Stomach (tissue), 4 donors: ENCODE results near the gene TNFRSF8.

Experiments
- EP300 ChIP-seq: sonication (generic); formaldehyde crosslinking; IDR thresholded peaks from one replicate; pipeline ENCODE4 v1.6.1; 2017; ENCODE audit warnings: antibody characterized with exemption
- POLR2A ChIP-seq, 4 donors: fragments of 450-650 bp; IDR thresholded peaks; one replicate each; pipeline ENCODE4 v1.6.1; 2016; ENCODE audit warnings: antibody characterized with exemption in 4 of 4, control low read depth in 2 of 4, mild to moderate bottlenecking in 1 of 4, moderate library complexity in 1 of 4
- POLR2AphosphoS5 ChIP-seq, 3 donors: sonication (generic); formaldehyde crosslinking; IDR thresholded peaks; one replicate each; pipeline ENCODE4 v1.6.1; 2016; ENCODE audit warnings: antibody characterized with exemption in 3 of 3
- TF ChIP-seq, protein P1 (sequence below), 7 experiments: fragments of 450-650 bp in 4 of 7; fragments of 200-600 bp in 3 of 7; sonication (generic) in 3 of 7; IDR thresholded peaks; one replicate each; pipeline ENCODE4 v1.5.1; 2016 to 2019; ENCODE audit warnings: antibody characterized with exemption in 7 of 7, control low read depth in 2 of 7, mild to moderate bottlenecking in 1 of 7

GRCh38 chr1:12180903-12181302 is 117.8 kb downstream of the TNFRSF8 start:
- TF ChIP-seq, protein P1, sequence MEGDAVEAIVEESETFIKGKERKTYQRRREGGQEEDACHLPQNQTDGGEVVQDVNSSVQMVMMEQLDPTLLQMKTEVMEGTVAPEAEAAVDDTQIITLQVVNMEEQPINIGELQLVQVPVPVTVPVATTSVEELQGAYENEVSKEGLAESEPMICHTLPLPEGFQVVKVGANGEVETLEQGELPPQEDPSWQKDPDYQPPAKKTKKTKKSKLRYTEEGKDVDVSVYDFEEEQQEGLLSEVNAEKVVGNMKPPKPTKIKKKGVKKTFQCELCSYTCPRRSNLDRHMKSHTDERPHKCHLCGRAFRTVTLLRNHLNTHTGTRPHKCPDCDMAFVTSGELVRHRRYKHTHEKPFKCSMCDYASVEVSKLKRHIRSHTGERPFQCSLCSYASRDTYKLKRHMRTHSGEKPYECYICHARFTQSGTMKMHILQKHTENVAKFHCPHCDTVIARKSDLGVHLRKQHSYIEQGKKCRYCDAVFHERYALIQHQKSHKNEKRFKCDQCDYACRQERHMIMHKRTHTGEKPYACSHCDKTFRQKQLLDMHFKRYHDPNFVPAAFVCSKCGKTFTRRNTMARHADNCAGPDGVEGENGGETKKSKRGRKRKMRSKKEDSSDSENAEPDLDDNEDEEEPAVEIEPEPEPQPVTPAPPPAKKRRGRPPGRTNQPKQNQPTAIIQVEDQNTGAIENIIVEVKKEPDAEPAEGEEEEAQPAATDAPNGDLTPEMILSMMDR (IDR thresholded peaks at IDR 0.05) = no peak
- TF ChIP-seq POLR2A (IDR thresholded peaks at IDR 0.05) (no peak), POLR2AphosphoS5 (IDR thresholded peaks at IDR 0.05) (no peak), EP300 (no peak)
